ENCODE data around the gene LRMDA. TPM values are rescaled to one million over a fixed set of nuclear protein-coding genes. Genes with fewer than 3 reads are reported as not detected.

Gene LRMDA
- total and polyA plus RNA-seq, 2 of the 13 experiments (the other 11 are each of a cell fraction or from before 2014, with no cell fraction given) = 13.4 to 22.0 TPM

- TF ChIP-seq ZFP36L2 (CRISPR knock-in tag; IDR thresholded peaks at IDR 0.05) (no peak), KDM5A (IDR thresholded peaks at IDR 0.05; ENCODE audit: borderline replicate concordance, low read length) (no peak; the same call in 1 of the 2 replicates), GLMP (CRISPR knock-in tag; IDR thresholded peaks at IDR 0.05; ENCODE audit: borderline replicate concordance) (no peak), ZNF740 (CRISPR knock-in tag; IDR thresholded peaks at IDR 0.05) (no peak), ZFYVE20 (CRISPR knock-in tag; IDR thresholded peaks at IDR 0.05; ENCODE audit: borderline replicate concordance, low read depth) (no peak), TOPORS (CRISPR knock-in tag; IDR thresholded peaks at IDR 0.05) (peak; percentile 85), ZNF550 (CRISPR knock-in tag; IDR thresholded peaks at IDR 0.05; ENCODE audit: borderline replicate concordance) (no peak), ZNF10 (CRISPR knock-in tag; IDR thresholded peaks at IDR 0.05; ENCODE audit: borderline replicate concordance, low read depth) (no peak), SP1 (IDR thresholded peaks at IDR 0.05) (no peak), SP1 (CRISPR knock-in tag; IDR thresholded peaks at IDR 0.05) (no peak), ZNF142 (CRISPR knock-in tag; IDR thresholded peaks at IDR 0.05) (no peak), IRF9 (CRISPR knock-in tag; IDR thresholded peaks at IDR 0.05; ENCODE audit: borderline replicate concordance) (no peak), GZF1 (CRISPR knock-in tag; IDR thresholded peaks at IDR 0.05) (no peak), SRSF1 (optimal IDR thresholded peaks at IDR 0.05; ENCODE audit: low read depth, low read length) (no peak), RBM39 (IDR thresholded peaks at IDR 0.05; ENCODE audit: low read depth, low read length, poor library complexity, severe bottlenecking) (no peak), E2F5 (CRISPR knock-in tag; conservative IDR thresholded peaks at IDR 0.05) (no peak), POLR2AphosphoS2 (IDR thresholded peaks at IDR 0.05; ENCODE audit: low read depth, low read length) (no peak), CC2D1A (CRISPR knock-in tag; IDR thresholded peaks at IDR 0.05) (no peak), THAP7 (CRISPR knock-in tag; IDR thresholded peaks at IDR 0.05) (no peak)
Observed at GRCh38 chr10:75776738-75777504, 345.5 kb downstream of the LRMDA start (continued).

All from HepG2 (cell line).